HEK293 (cell line): ENCODE data around the gene RTN4.

Source experiments
- BCL11A ChIP-seq: fragments of 450-650 bp; formaldehyde crosslinking; IDR thresholded peaks from 2 replicates; pipeline ENCODE4 v1.5.1; 2016; ENCODE audit warnings: low read depth, missing biosample characterization, missing genetic modification characterization
- WT1 ChIP-seq: fragments of 450-650 bp; formaldehyde crosslinking; IDR thresholded peaks from 2 replicates; pipeline ENCODE4 v1.5.1; 2016; ENCODE audit warnings: missing biosample characterization, missing genetic modification characterization
- ZBTB10 ChIP-seq: fragments of 450-650 bp; formaldehyde crosslinking; IDR thresholded peaks from 2 replicates; pipeline ENCODE4 v1.5.1; 2016; ENCODE audit warnings: missing biosample characterization, missing genetic modification characterization
- ZNF121 ChIP-seq: fragments of 450-650 bp; formaldehyde crosslinking; IDR thresholded peaks from 2 replicates; pipeline ENCODE4 v1.5.1; 2016; ENCODE audit warnings: missing biosample characterization, missing genetic modification characterization
- ZNF37A ChIP-seq: fragments of 450-650 bp; IDR thresholded peaks from 2 replicates; pipeline ENCODE4 v1.5.1; 2018; ENCODE audit warnings: missing biosample characterization, missing genetic modification characterization
- ZNF391 ChIP-seq: fragments of 450-650 bp; formaldehyde crosslinking; IDR thresholded peaks from 2 replicates; pipeline ENCODE4 v1.5.1; 2016; ENCODE audit warnings: low read depth, missing biosample characterization, missing genetic modification characterization, borderline replicate concordance
- ZSCAN23 ChIP-seq: fragments of 450-650 bp; formaldehyde crosslinking; IDR thresholded peaks from 2 replicates; pipeline ENCODE4 v1.5.1; 2016; ENCODE audit warnings: missing biosample characterization, missing genetic modification characterization
- TF ChIP-seq, protein P1 (sequence below): fragments of 450-650 bp; formaldehyde crosslinking; IDR thresholded peaks from 2 replicates; pipeline ENCODE4 v1.5.1; 2016; ENCODE audit warnings: missing biosample characterization, missing genetic modification characterization
- TF ChIP-seq, protein P2 (sequence below): fragments of 450-650 bp; formaldehyde crosslinking; IDR thresholded peaks from 2 replicates; pipeline ENCODE4 v1.5.1; 2017; ENCODE audit warnings: missing biosample characterization, missing genetic modification characterization

GRCh38 chr2:54966837-54967236 lies 83.4 kb downstream of the RTN4 start:
- TF ChIP-seq WT1 (tag by site-specific recombination) (no peak), ZBTB10 (tag by site-specific recombination) (no peak), ZNF121 (no peak), ZSCAN23 (no peak), ZNF391 (tag by site-specific recombination) (no peak), ZNF37A (tag by site-specific recombination) (no peak), BCL11A (no peak)
- TF ChIP-seq, protein P1, sequence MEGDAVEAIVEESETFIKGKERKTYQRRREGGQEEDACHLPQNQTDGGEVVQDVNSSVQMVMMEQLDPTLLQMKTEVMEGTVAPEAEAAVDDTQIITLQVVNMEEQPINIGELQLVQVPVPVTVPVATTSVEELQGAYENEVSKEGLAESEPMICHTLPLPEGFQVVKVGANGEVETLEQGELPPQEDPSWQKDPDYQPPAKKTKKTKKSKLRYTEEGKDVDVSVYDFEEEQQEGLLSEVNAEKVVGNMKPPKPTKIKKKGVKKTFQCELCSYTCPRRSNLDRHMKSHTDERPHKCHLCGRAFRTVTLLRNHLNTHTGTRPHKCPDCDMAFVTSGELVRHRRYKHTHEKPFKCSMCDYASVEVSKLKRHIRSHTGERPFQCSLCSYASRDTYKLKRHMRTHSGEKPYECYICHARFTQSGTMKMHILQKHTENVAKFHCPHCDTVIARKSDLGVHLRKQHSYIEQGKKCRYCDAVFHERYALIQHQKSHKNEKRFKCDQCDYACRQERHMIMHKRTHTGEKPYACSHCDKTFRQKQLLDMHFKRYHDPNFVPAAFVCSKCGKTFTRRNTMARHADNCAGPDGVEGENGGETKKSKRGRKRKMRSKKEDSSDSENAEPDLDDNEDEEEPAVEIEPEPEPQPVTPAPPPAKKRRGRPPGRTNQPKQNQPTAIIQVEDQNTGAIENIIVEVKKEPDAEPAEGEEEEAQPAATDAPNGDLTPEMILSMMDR (tag by site-specific recombination), result no peak
- TF ChIP-seq, protein P2, sequence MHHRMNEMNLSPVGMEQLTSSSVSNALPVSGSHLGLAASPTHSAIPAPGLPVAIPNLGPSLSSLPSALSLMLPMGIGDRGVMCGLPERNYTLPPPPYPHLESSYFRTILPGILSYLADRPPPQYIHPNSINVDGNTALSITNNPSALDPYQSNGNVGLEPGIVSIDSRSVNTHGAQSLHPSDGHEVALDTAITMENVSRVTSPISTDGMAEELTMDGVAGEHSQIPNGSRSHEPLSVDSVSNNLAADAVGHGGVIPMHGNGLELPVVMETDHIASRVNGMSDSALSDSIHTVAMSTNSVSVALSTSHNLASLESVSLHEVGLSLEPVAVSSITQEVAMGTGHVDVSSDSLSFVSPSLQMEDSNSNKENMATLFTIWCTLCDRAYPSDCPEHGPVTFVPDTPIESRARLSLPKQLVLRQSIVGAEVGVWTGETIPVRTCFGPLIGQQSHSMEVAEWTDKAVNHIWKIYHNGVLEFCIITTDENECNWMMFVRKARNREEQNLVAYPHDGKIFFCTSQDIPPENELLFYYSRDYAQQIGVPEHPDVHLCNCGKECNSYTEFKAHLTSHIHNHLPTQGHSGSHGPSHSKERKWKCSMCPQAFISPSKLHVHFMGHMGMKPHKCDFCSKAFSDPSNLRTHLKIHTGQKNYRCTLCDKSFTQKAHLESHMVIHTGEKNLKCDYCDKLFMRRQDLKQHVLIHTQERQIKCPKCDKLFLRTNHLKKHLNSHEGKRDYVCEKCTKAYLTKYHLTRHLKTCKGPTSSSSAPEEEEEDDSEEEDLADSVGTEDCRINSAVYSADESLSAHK (tag by site-specific recombination), result no peak
